ENCODE data around the gene TGM6.

GRCh38 chr20:2429051-2429450, 48.4 kb downstream of the TGM6 start:
- no peak for TF ChIP-seq CTCF (conservative IDR thresholded peaks at IDR 0.05; ENCODE audit: low read depth, low read length)
- no peak for TF ChIP-seq EZH2phosphoT487 (IDR thresholded peaks at IDR 0.05; ENCODE audit: borderline replicate concordance, low read length)
